DOHH2 (cell line): ENCODE data around the gene ARL8B.
"Not testable (repeated sequence)": the region's sequence is repeated elsewhere in the genome, so short reads cannot be mapped to it uniquely, and the experiment has no call there.

Source experiments
- H3F3A ChIP-seq: fragments of 200-600 bp; sonication (generic), shearing (Covaris generic); 2 replicates; pipeline ENCODE4 v1.6.0; 2016; ENCODE audit warnings: antibody characterized with exemption, mild to moderate bottlenecking; ENCODE audit not compliant: control insufficient read depth, insufficient read depth
- H3K27ac ChIP-seq: fragments of 200-600 bp; sonication (generic); 2 replicates; pipeline ENCODE4 v1.5.1; 2014; ENCODE audit warnings: low read depth, mild to moderate bottlenecking, low read length, moderate library complexity
- H3K27me3 ChIP-seq: fragments of 200-600 bp; sonication (generic); 2 replicates; pipeline ENCODE4 v1.6.1; 2014; ENCODE audit warnings: mild to moderate bottlenecking, low read length, mixed read lengths; ENCODE audit not compliant: control insufficient read depth
- H3K36me3 ChIP-seq: fragments of 200-600 bp; sonication (generic); 2 replicates; pipeline ENCODE4 v1.6.1; 2014; ENCODE audit warnings: mild to moderate bottlenecking, low read length, moderate library complexity, mixed read lengths; ENCODE audit not compliant: control insufficient read depth
- H3K4me1 ChIP-seq: fragments of 200-600 bp; sonication (generic); 2 replicates; pipeline ENCODE4 v1.6.1; 2014; ENCODE audit warnings: mild to moderate bottlenecking, low read length, mixed read lengths; ENCODE audit not compliant: control insufficient read depth
- H3K4me2 ChIP-seq: fragments of 200-600 bp; sonication (generic); 2 replicates; pipeline ENCODE4 v1.6.0; 2014; ENCODE audit warnings: mild to moderate bottlenecking, low read length, moderate library complexity
- H3K4me3 ChIP-seq: fragments of 200-600 bp; sonication (generic); 2 replicates; pipeline ENCODE4 v1.5.1; 2014; ENCODE audit warnings: mild to moderate bottlenecking, low read length, mixed read lengths
- H3K79me2 ChIP-seq: fragments of 200-600 bp; sonication (generic); 2 replicates; pipeline ENCODE4 v1.6.1; 2014; ENCODE audit warnings: mild to moderate bottlenecking, low read length, mixed read lengths; ENCODE audit not compliant: control insufficient read depth
- H3K9me2 ChIP-seq: fragments of 200-600 bp; sonication (generic); replicated peaks from 2 replicates; pipeline ENCODE4 v1.6.1; 2014; ENCODE audit warnings: mild to moderate bottlenecking, low read length, mixed read lengths; ENCODE audit not compliant: control insufficient read depth
- H3K9me3 ChIP-seq: fragments of 200-600 bp; sonication (generic); 2 replicates; pipeline ENCODE4 v1.6.1; 2014; ENCODE audit warnings: antibody characterized with exemption, low read length, mixed read lengths; ENCODE audit not compliant: control insufficient read depth, insufficient read depth
- H4K20me1 ChIP-seq: fragments of 200-600 bp; sonication (generic); 2 replicates; pipeline ENCODE4 v1.6.0; 2014; ENCODE audit warnings: low read depth, mild to moderate bottlenecking, antibody characterized with exemption, low read length, moderate library complexity; ENCODE audit not compliant: control insufficient read depth, insufficient read depth
- CTCF ChIP-seq: fragments of 200-600 bp; sonication (generic); IDR thresholded peaks from one replicate; pipeline ENCODE4 v1.5.1; 2014; ENCODE audit warnings: antibody characterized with exemption, mild to moderate bottlenecking, low read depth, low read length; ENCODE audit not compliant: poor library complexity, severe bottlenecking
- EZH2phosphoT487 ChIP-seq: fragments of 200-600 bp; sonication (generic); IDR thresholded peaks from 2 replicates; pipeline ENCODE4 v1.6.1; 2017; ENCODE audit warnings: borderline replicate concordance, mild to moderate bottlenecking, antibody characterized with exemption, low read length, moderate library complexity, mixed read lengths

Gene ARL8B

GRCh38 chr3:5181469-5182141 lies 59.5 kb downstream of the ARL8B start:
- H3K9me2 ChIP-seq: no peaks in the 10 kb centered on the region
- H3K27me3 ChIP-seq: no peaks in the 10 kb centered on the region
- H3K27ac ChIP-seq: peak overlapping the region; percentile 100
- H3K79me2 ChIP-seq: peaks cover 57% of the 10 kb centered on the region
- peaks cover 79% of the 10 kb centered on the region for H3F3A ChIP-seq
- no peaks in the 10 kb centered on the region for H4K20me1 ChIP-seq
- TF ChIP-seq CTCF: no peak
- TF ChIP-seq EZH2phosphoT487: no peak
- H3K4me1 ChIP-seq: peaks cover 98% of the 10 kb centered on the region
- no peaks in the 10 kb centered on the region for H3K9me3 ChIP-seq
- H3K4me2 ChIP-seq: peak overlapping the region; percentile 95
- H3K4me3 ChIP-seq: peak overlapping the region; percentile 99
- peaks cover 61% of the 10 kb centered on the region for H3K36me3 ChIP-seq

GRCh38 chr3:5183714-5184113 lies 61.6 kb downstream of the ARL8B start:
- Histone ChIP-seq H3F3A (peaks cover 67% of the 10 kb centered on the region), H3K4me1 (peaks cover 77% of the 10 kb centered on the region), H3K79me2 (peaks cover 58% of the 10 kb centered on the region), H3K4me2 (peak overlapping the region; percentile 95), H3K4me3 (peak overlapping the region; percentile 99), H3K36me3 (peaks cover 51% of the 10 kb centered on the region), H3K27ac (peak overlapping the region; percentile 100)
- H4K20me1 ChIP-seq, H3K9me2 ChIP-seq, H3K27me3 ChIP-seq, H3K9me3 ChIP-seq: not testable (repeated sequence)

- Histone ChIP-seq H3K4me1 (peaks cover 69% of the 10 kb centered on the region), H3K27me3 (no peaks in the 10 kb centered on the region), H3K36me3 (peaks cover 50% of the 10 kb centered on the region), H4K20me1 (no peaks in the 10 kb centered on the region), H3K27ac (peak overlapping the region; percentile 100), H3K9me2 (no peaks in the 10 kb centered on the region), H3F3A (peaks cover 68% of the 10 kb centered on the region), H3K79me2 (peaks cover 59% of the 10 kb centered on the region), H3K9me3 (no peaks in the 10 kb centered on the region), H3K4me2 (peak overlapping the region; percentile 95), H3K4me3 (peak overlapping the region; percentile 99)
- peak; percentile 49 for TF ChIP-seq CTCF
- no peak for TF ChIP-seq EZH2phosphoT487
Observed at GRCh38 chr3:5184499-5184898, 62.4 kb downstream of the ARL8B start.

GRCh38 chr3:5185093-5185673 lies 63.1 kb downstream of the ARL8B start:
- Histone ChIP-seq H3K4me1 (peaks cover 63% of the 10 kb centered on the region), H3K79me2 (peaks cover 60% of the 10 kb centered on the region), H3F3A (peaks cover 61% of the 10 kb centered on the region), H3K4me2 (peak overlapping the region; percentile 95), H3K36me3 (peaks cover 49% of the 10 kb centered on the region), H4K20me1 (peaks cover 4% of the 10 kb centered on the region; the same call in 1 of the 2 replicates), H3K9me2 (no peaks in the 10 kb centered on the region), H3K9me3 (no peaks in the 10 kb centered on the region), H3K4me3 (peak overlapping the region; percentile 99), H3K27me3 (no peaks in the 10 kb centered on the region), H3K27ac (peak overlapping the region; percentile 100)
- TF ChIP-seq EZH2phosphoT487 (no peak), CTCF (no peak)
